Right kidney (tissue), 9 donors: ENCODE measurements around the gene SELENOM.

Experiments used
- DNase-seq: peaks from one replicate; pipeline ENCODE4 v3.0.0-alpha.2; 2016
- long read RNA-seq, 8 donors: transcript quantifications; one replicate each; lab custom pipeline, GENCODE V29; 2026

Gene SELENOM
- long read RNA-seq, donor 1, transcript SELENOM-201 (5 exons, 694 nt): major isoform, 27 of 27 reads
- long read RNA-seq, donor 1, partial matches to known transcripts: 0 of 27 reads
- long read RNA-seq, donor 1, other reads (novel, unspliced or antisense): 0 of 27 reads
- long read RNA-seq, donor 2, transcript SELENOM-201 (5 exons, 694 nt): major isoform, 12 of 13 reads
- long read RNA-seq, donor 2, partial matches to known transcripts: 0 of 13 reads
- long read RNA-seq, donor 2, other reads (novel, unspliced or antisense): 0 of 13 reads
- long read RNA-seq, donor 3, transcript SELENOM-201 (5 exons, 694 nt): major isoform, 8 of 8 reads
- long read RNA-seq, donor 3, partial matches to known transcripts: 0 of 8 reads
- long read RNA-seq, donor 3, other reads (novel, unspliced or antisense): 0 of 8 reads
- long read RNA-seq, donor 4, transcript SELENOM-201 (5 exons, 694 nt): major isoform, 15 of 15 reads
- long read RNA-seq, donor 4, partial matches to known transcripts: 0 of 15 reads
- long read RNA-seq, donor 4, other reads (novel, unspliced or antisense): 0 of 15 reads
- long read RNA-seq, donor 5, transcript SELENOM-201 (5 exons, 694 nt): major isoform, 14 of 15 reads
- long read RNA-seq, donor 5, partial matches to known transcripts: 0 of 15 reads
- long read RNA-seq, donor 5, other reads (novel, unspliced or antisense): 0 of 15 reads
- long read RNA-seq, donor 6, transcript SELENOM-201 (5 exons, 694 nt): major isoform, 13 of 15 reads
- long read RNA-seq, donor 6, partial matches to known transcripts: 0 of 15 reads
- long read RNA-seq, donor 6, other reads (novel, unspliced or antisense): 0 of 15 reads
- long read RNA-seq, donor 7, transcript SELENOM-201 (5 exons, 694 nt): major isoform, 27 of 29 reads
- long read RNA-seq, donor 7, partial matches to known transcripts: 0 of 29 reads
- long read RNA-seq, donor 7, other reads (novel, unspliced or antisense): 0 of 29 reads
- long read RNA-seq, donor 8, transcript SELENOM-201 (5 exons, 694 nt): major isoform, 15 of 15 reads
- long read RNA-seq, donor 8, partial matches to known transcripts: 0 of 15 reads
- long read RNA-seq, donor 8, other reads (novel, unspliced or antisense): 0 of 15 reads

- peak; percentile 92 for DNase-seq
Observed at GRCh38 chr22:31107178-31107893, at the start of gene SELENOM. Gene SELENOM (minus strand): TSS chr22:31107568. CDS start chr22:31107505, 63 bp downstream.

GRCh38 chr22:31155422-31155821 is 48.1 kb upstream of the SELENOM start:
- DNase-seq: no peak

- no peak for DNase-seq
Observed at GRCh38 chr22:31154975-31155374, 47.6 kb upstream of the SELENOM start.

DNA sequence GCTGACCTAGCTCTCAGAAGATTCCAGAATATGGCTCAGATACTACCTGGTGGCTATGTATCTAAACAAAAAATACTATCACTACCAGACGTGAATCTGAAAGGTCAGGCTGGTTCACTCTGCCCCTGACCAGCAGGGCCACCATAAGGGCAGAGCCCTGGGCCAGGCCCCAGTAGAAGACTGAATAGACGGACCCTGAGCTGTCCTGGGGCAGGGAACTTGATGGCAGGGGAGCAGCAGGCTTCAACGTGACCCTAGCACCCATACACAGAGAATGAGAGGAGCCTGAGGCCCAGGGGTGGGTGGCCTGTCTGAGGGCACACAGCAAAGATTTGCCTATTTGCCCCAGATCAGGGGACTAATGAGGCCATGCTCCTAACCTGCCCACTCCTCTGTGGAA is 46.0 kb upstream of the SELENOM start:
- no peak for DNase-seq

GRCh38 chr22:31151872-31152271 is 44.5 kb upstream of the SELENOM start:
- DNase-seq: no peak

GRCh38 chr22:31150615-31151014 is 43.2 kb upstream of the SELENOM start:
- DNase-seq: no peak

- peak; percentile 44 for DNase-seq
Observed at GRCh38 chr22:31148953-31149627, 41.7 kb upstream of the SELENOM start.

GRCh38 chr22:31148488-31148887 is 41.1 kb upstream of the SELENOM start:
- no peak for DNase-seq

DNA sequence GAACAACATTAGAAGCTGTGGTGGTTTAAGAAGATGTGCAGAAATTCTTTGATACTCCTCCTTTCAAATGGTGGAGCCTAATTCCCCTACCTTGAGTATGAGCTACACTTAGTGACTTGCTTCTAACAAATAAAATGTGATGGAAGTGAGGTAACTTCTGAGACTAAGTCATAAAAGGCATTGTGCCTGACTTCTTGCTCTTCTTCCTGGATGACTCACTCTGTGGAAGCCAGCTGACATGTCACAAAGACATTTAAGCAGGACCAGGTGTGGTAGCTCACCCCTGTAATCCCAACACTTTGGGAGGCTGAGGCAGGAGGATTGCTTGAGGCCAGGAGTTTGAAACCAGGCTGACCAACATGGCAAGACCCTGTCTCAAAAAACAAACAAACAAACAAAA is 36.9 kb upstream of the SELENOM start:
- DNase-seq: no peak

GRCh38 chr22:31143537-31143936 is 36.2 kb upstream of the SELENOM start:
- no peak for DNase-seq

DNA sequence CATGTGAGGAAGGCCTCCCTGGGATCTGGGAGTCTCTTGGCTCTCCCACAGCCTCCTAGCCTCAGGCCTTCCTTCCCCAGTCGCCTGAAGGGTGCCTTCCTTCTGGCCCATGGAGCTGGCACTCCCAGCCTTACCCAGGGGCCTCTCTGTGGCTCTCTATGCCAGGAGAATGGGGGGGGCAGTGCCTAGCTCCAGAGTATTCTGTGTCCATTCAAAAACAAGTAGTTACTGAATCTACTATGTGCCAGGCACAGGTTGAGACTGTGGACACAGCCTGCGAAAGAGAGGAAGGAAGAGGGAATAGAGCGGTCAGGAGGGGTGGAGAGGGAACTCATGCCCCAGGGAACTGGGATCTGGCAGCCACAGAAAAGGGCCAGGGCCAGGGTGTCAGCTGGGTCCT is 35.7 kb upstream of the SELENOM start:
- no peak for DNase-seq

- no peak for DNase-seq
Observed at GRCh38 chr22:31142285-31142684, 34.9 kb upstream of the SELENOM start.

- DNase-seq: no peak
Observed at GRCh38 chr22:31141551-31141950, 34.2 kb upstream of the SELENOM start.

DNA sequence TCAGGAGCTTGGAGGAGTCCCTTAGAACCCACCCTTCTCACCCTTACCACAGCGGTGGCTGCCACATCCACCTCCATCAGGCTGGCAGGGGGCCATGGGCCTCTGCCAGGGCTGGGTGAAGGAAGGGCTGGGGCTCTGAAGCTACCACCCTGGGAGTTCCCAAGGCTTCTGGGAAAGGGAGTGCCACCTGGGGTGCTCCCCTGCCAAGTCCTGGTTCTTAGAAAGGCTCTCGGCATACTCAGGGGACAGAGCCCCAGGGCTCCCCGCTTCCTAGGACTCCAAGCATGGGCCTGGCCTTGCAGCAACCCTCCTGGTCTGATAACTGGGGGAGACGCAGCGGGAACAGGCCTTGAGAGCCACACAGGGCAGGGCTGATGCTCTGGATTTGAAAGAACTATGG is 33.4 kb upstream of the SELENOM start:
- DNase-seq: no peak

DNA sequence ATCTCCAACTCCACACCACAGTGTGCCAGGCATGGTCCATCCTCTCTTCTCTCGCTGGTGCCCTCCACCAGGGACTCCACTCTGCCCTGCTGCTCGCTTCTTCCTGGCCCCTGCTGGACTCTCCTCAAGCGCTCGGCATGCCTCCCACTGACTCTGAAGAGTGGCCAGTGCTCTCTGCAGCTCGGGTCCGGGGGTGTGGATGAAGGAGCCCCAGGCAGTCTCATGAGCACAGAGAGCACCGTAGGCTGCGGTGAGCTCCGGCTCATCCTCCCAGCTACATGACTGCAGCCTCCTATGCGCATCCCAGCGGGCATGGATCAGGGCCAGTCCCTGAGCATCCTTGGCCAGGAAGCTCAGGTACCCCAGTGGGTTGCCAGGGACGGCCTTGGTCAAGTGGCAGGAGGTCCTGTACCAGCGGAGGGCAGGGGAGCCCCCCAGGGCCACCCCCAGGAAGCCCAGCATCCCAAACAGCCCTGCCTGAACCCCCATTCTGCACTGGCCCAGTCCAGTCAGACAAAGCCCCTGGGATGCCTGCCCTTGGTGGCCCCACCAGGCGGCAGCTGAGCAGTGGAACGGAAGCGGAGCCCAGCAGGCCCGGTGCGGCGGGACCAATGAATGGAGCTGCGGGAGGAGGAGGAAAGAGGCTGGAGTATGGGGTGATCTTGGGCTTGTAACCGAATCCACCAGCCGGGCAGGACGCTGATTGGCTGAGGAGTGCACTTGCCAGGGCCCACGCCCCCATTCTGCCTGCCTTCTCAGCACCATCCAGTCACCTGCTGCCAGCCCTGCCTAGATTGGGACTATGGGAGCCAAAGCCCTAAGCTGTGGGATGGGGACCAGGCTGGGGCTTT is 32.7 kb upstream of the SELENOM start, which contains the start of gene PLA2G3:
Gene PLA2G3 (minus strand): TSS at position 643 of the 851 bp plus-strand sequence. CDS start 154 bp downstream, at position 489.
- peak; percentile 23 for DNase-seq

DNA sequence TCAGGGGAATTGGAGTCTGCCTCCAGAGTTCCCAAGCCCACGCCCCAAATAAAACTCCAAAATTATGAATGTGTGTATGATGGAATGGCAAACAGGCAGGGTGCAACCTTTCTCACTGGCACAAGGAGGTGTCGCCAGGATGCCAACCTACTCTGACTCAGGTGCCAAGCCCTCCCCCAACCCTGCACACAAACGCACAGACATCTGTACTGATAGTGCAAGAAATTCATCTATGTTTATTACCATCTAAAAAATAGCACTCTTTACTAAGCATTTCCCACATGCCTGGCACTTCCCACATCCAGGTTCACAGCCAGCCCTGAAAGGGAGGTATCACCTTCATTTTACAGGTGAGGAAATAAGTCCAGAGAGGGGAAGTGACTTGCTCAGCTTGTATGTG is 31.7 kb upstream of the SELENOM start:
- no peak for DNase-seq

GRCh38 chr22:31138126-31138525 is 30.8 kb upstream of the SELENOM start:
- no peak for DNase-seq

DNA sequence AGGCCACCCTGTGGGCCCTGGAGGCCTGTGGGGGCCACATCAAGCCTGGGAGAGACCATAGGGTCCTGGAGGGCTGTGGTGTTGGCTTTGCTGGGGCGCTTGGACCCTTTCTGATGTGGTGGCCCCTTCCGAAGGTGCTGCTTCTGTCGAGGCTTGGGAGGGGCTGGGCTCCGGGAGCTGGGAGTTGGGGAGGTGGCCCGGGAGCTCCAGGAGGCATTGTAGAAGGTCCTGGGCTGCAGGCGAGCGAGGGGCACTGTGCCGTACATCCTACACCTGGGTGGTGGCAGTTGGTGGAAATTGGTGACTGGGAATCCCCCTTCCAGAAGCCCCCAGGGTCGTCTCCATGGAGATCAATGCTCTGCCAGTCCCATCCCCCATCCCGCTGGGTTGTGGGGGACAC is 30.4 kb upstream of the SELENOM start:
- DNase-seq: no peak

- no peak for DNase-seq
Observed at GRCh38 chr22:31136711-31137110, 29.3 kb upstream of the SELENOM start.

DNA sequence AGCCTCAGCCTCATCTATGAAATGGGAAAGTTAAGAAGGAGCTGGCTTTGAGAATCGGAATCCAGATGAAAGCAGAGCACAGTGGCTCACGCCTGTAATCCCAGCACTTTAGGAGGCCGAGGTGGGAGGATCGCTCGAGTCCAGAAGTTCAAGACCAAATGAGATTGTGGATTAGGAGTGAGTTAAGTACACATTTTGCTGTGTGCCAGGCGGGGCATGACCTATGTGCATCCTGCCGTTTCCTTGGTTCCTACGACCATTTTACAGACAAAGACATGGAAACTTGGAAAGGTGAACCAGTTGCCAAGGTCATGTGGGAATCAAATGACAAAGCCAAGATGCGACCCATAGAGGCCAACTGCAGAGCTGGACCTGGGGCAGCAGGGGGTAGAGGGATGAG is 28.8 kb upstream of the SELENOM start:
- no peak for DNase-seq

GRCh38 chr22:31135706-31136105 is 28.3 kb upstream of the SELENOM start:
- no peak for DNase-seq
